Measurements from ENCODE around the gene RIN3.

DNA sequence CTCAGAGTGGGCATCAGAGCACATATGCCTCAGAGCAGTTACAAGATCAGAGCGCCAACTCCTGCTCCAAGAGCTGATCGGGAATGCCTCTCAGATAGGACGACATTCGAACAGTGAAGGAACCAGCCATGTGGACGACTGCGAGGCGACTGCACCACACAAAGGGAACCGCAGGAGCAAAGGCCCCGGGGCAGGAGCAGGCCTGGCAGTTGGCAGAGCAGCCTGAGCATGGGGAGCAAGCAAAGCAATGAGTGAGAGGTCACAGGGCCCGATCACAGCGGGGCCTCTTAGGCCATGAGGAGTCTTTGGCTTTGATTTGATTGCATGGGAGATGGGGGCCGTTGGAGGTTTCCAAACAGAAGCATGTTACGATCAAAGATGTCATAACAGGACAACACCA, 144.6 kb downstream of the RIN3 start:
- no peak for TF ChIP-seq POLR2A (IDR thresholded peaks at IDR 0.05)
- no peak for TF ChIP-seq CTCF (IDR thresholded peaks at IDR 0.05 in 8 of 11, conservative IDR thresholded peaks at IDR 0.05 in 3 of 11)

Measured in spleen (tissue), 7 donors.